T follicular helper cell (primary cell): Measurements from ENCODE around the gene ATPAF1.

Experiments used
- DNase-seq: peaks from one replicate; pipeline ENCODE4 v3.0.0-alpha.2; 2020; ENCODE audit warnings: low read depth

The ATPAF1 gene

DNA sequence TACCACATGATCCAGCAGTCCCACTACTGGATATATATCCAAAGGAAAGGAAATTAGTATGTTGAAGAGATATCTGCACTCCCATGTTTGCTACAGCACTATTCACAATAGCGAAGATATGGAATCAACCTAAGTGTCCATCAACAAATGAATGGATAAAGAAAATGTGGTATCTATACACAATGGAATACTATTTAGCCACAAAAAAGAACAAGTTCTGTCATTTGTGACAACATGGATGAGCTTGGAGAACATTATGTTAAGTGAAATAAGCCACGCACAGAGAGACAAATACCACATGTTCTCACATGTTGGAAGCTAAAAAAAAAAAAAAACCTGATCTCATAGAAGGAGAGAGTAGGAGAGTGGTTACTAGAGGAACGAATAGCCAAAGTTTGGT lies 17.7 kb downstream of the ATPAF1 start:
- no peak for DNase-seq

DNA sequence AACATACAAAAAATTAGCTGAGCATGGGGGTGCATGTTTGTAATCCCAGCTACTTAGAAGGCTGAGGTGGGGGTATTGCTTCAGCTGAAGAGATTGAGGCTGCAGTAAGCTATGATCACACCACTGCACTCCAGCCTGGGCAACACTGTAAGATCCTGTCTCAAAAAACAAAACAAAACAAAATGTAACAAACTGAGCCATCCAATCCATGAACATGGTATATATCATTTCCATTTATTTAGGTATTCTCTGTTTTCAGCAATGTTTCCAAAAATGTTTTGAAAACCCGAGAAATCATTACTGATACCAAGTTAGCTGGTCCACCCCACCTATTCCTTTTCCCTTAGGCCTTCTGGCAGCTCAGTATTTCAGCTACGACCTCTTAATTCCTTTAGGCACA lies 18.4 kb downstream of the ATPAF1 start:
- no peak for DNase-seq

- no peak for DNase-seq
These were observed 20.6 kb downstream of the ATPAF1 start for GRCh38 chr1:46647611-46648010.

DNA sequence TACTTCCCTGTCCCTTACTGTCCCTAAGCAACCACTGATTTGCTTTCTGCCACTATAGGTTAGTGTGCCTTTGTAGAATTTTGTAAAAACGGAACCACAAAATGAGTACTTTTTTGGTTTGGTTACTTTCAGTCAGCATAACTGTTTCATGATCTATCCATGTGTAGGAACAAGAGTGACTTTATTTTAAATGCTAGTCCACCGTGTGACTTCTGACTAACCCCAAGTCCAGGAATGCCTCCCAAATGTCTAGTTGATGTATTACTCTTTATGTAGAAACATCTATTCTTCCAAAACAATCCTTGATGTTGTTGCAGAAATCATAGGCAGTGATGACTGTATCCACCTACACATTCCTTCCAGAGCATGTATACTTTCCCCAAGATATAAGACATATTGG lies 21.3 kb downstream of the ATPAF1 start:
- DNase-seq, result no peak

GRCh38 chr1:46646331-46646730 lies 21.8 kb downstream of the ATPAF1 start:
- DNase-seq, result no peak

DNA sequence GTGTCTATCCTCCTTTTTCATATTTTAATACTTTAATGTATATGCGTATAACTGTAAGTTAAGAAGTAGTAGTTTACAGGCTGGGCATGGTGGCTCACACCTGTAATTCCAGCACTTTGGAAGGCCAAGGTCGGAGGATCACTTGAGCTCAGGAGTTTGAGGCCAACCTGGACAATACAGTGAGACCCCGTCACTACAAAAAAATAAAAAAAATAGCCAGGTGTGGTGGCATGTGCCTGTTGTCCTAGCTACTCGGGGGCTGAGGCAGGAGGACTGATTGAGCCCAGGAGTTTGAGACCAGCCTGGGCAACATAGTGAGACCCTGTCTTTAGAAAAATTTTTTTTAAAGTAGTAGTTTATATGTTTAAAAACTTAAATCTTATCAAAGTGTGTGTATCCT lies 22.3 kb downstream of the ATPAF1 start:
- DNase-seq, result no peak

DNA sequence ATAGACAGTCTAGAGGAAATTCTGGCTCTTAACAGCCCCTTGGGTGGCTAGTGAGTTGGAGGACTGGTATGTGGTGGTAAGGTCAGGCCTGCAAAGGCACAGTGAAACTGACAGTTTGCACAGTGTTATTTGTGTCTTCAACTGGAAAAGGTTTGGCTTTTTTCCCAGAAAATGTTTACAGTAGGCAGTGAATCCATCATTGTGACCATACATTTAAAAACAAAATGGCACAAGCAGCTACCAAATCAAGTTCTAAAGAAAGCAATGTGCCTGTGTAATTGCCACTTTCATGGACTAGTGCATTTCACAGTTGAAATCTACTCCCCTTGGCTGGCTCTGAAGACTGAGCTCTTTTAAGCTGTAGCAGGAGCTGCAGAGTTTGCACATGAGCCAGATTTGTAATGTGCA lies 24.8 kb downstream of the ATPAF1 start:
- no peak for DNase-seq

DNA sequence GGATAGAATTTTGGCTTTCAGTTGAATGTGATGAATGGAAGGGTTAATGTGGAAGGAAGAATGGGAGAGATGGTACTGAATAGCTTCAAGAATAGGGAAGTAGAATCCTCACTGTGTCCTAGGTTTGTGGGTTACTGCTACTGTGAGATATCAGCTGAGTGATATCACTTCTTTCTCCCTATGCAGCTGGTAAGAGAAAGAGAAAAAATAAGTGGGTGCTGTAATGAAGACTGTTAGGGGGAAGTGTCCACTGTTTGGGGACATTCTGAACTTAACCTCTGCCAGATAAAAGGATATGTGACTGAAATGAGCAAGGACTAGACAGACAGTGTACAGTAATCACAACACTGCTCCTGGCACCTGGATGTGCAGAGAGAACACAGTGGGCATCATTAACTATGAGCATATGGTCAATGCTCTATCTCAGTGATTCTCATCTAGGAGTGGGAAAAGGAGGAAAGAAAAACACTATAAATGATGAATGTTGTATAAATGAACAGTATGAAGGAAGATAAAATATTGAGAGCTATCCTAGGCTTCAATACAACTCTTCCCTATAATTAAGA lies 26.0 kb downstream of the ATPAF1 start:
- DNase-seq, result no peak

- no peak for DNase-seq
These were observed 28.6 kb downstream of the ATPAF1 start for GRCh38 chr1:46639547-46639946.

DNA sequence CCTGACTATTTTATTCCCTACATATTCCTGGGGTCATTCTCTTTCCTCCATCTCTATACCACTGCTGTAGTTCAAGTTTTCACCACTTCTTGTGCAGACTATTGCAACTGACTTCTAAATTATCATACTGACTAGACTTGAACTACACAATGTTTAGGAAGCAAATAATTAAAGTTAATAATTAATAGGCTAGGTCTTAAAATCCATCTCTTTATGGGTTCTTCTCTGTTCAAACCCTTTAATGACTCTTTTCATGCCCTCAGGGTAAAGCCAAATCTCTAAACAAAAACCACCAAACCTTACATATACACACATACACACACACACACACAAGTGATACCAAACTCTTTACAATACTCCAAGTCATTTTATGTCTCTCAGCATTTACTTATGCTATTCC lies 29.2 kb downstream of the ATPAF1 start:
- no peak for DNase-seq

- no peak for DNase-seq
These were observed 30.6 kb downstream of the ATPAF1 start for GRCh38 chr1:46637444-46638083.

DNA sequence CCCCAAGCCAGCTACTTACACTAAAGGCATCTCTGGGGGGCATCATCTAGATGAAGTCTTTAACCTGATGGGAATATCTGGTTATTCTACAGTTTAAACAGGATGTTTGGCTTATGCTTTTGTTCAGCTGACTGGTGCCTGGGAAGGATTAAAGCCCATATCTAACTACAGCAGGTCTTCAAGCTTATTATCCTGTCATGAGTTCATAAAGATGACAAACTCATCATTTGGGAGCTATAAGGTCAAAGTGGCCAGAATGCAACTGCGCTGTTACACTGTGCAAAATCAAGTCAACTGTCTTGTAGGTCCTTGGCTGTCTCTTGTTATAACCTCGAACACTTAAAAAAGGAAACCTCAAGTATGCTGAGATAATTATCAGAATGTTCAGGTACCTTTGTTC lies 33.0 kb downstream of the ATPAF1 start:
- no peak for DNase-seq

- no peak for DNase-seq
These were observed 37.4 kb downstream of the ATPAF1 start for GRCh38 chr1:46630719-46631118.

DNA sequence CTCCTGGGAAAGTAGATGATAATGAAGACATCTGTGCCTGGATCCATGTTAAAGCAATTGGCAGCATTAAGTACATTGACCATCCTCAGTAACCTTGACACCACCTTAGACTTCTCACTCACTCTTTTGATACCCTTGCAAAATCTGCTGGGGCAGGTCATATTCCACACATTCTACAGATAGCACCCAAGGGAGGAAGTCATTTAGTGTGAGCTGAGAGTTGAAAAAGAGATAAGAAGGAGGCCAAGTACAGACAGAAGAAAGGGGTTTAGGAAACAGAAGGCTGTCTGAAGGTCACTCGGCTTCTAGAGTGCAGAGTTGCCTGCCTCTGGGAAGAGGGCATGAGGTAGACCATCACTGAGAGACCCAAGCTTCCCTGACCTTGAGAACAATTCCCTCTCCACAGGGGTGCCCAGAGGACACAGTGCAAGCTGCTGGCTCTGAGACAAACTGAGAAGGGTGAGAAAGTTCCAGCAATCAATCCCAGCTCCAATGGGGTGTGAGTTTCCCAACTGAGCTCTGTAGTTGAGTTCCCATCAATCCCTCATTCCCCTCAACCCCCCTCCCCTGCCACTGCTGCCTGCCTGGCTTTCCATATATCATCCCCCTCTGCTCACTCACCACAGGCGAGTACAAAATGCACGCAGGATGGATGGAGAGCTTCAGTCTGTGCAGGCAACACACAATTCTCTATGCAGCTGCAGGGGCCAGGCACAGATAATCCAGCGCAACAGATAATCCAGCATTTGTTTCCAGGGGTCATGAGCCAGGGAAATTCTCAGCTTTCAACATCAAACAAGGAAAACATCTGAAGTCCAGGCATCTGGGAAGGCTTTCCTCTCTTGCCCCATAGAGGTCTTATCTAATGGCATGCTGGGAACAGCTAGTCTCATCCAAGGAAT lies 44.2 kb downstream of the ATPAF1 start:
- DNase-seq, result no peak

GRCh38 chr1:46622344-46622743 lies 45.8 kb downstream of the ATPAF1 start:
- no peak for DNase-seq

- no peak for DNase-seq
These were observed 46.2 kb downstream of the ATPAF1 start for GRCh38 chr1:46621930-46622329.

- no peak for DNase-seq
These were observed 48.4 kb downstream of the ATPAF1 start for GRCh38 chr1:46619656-46620258.

GRCh38 chr1:46618754-46619415 lies 49.3 kb downstream of the ATPAF1 start:
- no peak for DNase-seq

DNA sequence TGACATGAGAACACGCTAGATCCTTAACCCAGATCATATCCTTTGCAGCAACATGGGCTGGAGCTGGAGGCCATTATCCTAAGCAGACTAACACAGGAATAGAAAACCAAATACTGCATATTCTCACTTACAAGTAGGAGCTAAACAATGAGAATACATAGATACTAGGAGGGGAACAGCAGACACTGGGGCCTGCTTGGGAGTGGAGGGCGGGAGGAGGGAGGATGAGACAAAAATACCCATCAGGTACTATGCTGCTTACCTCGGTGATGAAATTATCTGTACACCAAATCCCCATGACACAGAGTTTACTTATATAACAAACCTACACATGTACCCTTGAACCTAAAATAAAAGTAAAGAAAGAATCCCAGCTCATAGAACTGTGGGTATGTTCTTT lies 50.3 kb downstream of the ATPAF1 start:
- DNase-seq, result no peak

- DNase-seq, result no peak
These were observed 50.9 kb downstream of the ATPAF1 start for GRCh38 chr1:46617108-46617800.

GRCh38 chr1:46616277-46617107 lies 51.7 kb downstream of the ATPAF1 start, which contains the start of gene MOB3C:
TSS of gene MOB3C (minus strand) at chr1:46616811. CDS start at chr1:46613321, 3,490 bp downstream.
- peak; percentile 48 for DNase-seq
